ENCODE results near the gene PCNX2. TPM values are rescaled to one million over a fixed set of nuclear protein-coding genes. Genes with fewer than 3 reads are reported as not detected.

PCNX2 gene
- total and polyA plus RNA-seq, 2 donors (not counting 3 experiments of a cell fraction or from before 2014, with no cell fraction given), result 6.6 to 11.0 TPM

DNA sequence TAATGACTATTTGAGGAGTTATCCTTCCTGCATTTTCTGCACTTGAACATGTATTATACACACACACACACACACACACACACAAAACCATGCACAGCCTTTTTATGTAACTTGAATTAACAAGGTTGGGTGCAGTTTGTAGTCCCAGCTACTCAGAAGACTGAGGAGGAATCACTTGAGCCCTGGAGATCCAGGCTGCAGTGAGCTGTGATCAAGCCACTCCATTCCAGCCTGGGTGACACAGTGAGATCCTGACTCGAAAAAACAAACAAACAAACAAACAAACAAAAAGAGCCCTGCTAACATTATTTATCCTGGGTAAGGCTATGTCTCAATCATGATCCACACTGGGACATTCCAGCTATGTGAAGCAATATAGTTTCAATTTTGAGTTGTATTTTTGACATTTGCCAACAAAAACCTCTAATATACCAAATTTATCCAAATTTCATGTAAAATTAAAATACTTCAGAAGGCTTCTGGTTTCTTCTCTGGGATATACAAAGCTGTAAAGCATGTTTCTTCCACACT lies 188.3 kb downstream of the PCNX2 start:
- H3K36me3 ChIP-seq (ENCODE audit: control insufficient read depth in 2 of 2, extremely low read depth in 1 of 2, insufficient read depth in 2 of 2, low read length in 2 of 2), result no peaks in the 10 kb centered on the region
- intact Hi-C loops (cut with micrococcal nuclease), result no loop called here
- peaks cover 5% of the 10 kb centered on the region for H3K4me1 ChIP-seq (ENCODE audit: control insufficient read depth, extremely low read depth, insufficient read depth, low read length)
- no peak overlapping the region for H2AFZ ChIP-seq (ENCODE audit: low read depth, low read length)
- H3K9me3 ChIP-seq (replicated peaks; ENCODE audit: control insufficient read depth, insufficient read depth, low read length), result no peaks in the 10 kb centered on the region
- no peak overlapping the region for H3K4me2 ChIP-seq (ENCODE audit: insufficient read depth, low read length)
- no peak for FAIRE-seq
- H3K9ac ChIP-seq (replicated peaks; ENCODE audit: extremely low read depth, insufficient read depth, low read length), result no peak overlapping the region
- no TSS peak for BruUV-seq (replicated peaks)
- ChIA-PET POLR2A (no interaction called here), CTCF (interaction anchor here (0.8 kb wide), 1 partner anchor 227 kb away, joined by 3 read pairs; no protein-coding TSS in a partner anchor)
- H3K4me3 ChIP-seq (replicated peaks in 1 of 3; ENCODE audit: insufficient read depth in 1 of 3, low read depth in 1 of 3, low read length in 3 of 3), result no peak overlapping the region
- no peaks in the 10 kb centered on the region for H4K20me1 ChIP-seq (replicated peaks; ENCODE audit: control insufficient read depth, extremely low read depth, insufficient read depth, low read length)
- H3K9me1 ChIP-seq (replicated peaks; ENCODE audit: control insufficient read depth, extremely low read depth, insufficient read depth, low read length), result no peaks in the 10 kb centered on the region
- no peak overlapping the region for H3K27ac ChIP-seq (ENCODE audit: insufficient read depth, low read depth, low read length)
- TF ChIP-seq EZH2 (IDR thresholded peaks at IDR 0.05; ENCODE audit: borderline replicate concordance, low read depth, low read length, severe bottlenecking) (no peak), GATA2 (IDR thresholded peaks at IDR 0.05; ENCODE audit: insufficient read depth, insufficient read length, low read depth, low read length) (no peak), POLR2A (IDR thresholded peaks at IDR 0.05; ENCODE audit: low read depth, low read length) (no peak), POLR2AphosphoS5 (IDR thresholded peaks at IDR 0.05; ENCODE audit: insufficient read depth, low read depth, low read length) (no peak), JUN (IDR thresholded peaks at IDR 0.05; ENCODE audit: borderline replicate concordance, insufficient read depth, insufficient read length, low read depth) (no peak), MYC (IDR thresholded peaks at IDR 0.05; ENCODE audit: low read depth, low read length) (no peak), FOS (IDR thresholded peaks at IDR 0.05; ENCODE audit: borderline replicate concordance, insufficient read depth, low read length) (no peak)
- TF ChIP-seq, protein P1, sequence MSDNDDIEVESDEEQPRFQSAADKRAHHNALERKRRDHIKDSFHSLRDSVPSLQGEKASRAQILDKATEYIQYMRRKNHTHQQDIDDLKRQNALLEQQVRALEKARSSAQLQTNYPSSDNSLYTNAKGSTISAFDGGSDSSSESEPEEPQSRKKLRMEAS (IDR thresholded peaks at IDR 0.05; ENCODE audit: insufficient read depth, insufficient read length), result no peak
- TF ChIP-seq, protein P2, sequence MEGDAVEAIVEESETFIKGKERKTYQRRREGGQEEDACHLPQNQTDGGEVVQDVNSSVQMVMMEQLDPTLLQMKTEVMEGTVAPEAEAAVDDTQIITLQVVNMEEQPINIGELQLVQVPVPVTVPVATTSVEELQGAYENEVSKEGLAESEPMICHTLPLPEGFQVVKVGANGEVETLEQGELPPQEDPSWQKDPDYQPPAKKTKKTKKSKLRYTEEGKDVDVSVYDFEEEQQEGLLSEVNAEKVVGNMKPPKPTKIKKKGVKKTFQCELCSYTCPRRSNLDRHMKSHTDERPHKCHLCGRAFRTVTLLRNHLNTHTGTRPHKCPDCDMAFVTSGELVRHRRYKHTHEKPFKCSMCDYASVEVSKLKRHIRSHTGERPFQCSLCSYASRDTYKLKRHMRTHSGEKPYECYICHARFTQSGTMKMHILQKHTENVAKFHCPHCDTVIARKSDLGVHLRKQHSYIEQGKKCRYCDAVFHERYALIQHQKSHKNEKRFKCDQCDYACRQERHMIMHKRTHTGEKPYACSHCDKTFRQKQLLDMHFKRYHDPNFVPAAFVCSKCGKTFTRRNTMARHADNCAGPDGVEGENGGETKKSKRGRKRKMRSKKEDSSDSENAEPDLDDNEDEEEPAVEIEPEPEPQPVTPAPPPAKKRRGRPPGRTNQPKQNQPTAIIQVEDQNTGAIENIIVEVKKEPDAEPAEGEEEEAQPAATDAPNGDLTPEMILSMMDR (IDR thresholded peaks at IDR 0.05; ENCODE audit: extremely low read depth in 1 of 2, insufficient read depth in 1 of 2, low read depth in 1 of 2, low read length in 2 of 2), result no peak
- dilution Hi-C loops (cut with MboI; ENCODE audit: extremely low pct_ligation_motif_present, low sequenced_read_pairs), result no loop called here
- no peak for DNase-seq (ENCODE audit: low read depth, low spot score)
- no peaks in the 10 kb centered on the region for H3K79me2 ChIP-seq (ENCODE audit: control insufficient read depth, insufficient read depth, low read length)
- H3K27me3 ChIP-seq (ENCODE audit: control insufficient read depth in 2 of 2, insufficient read depth in 2 of 2, low read length in 2 of 2), result no peaks in the 10 kb centered on the region
